Common myeloid progenitor, CD34-positive (primary cell): ENCODE measurements around the gene HSF4.

ENCODE experiments used
- CTCF ChIA-PET: fragments of 350-600 bp; sonication (Branson Sonifier 250); formaldehyde crosslinking; loops from one replicate; lab custom pipeline; 2021; ENCODE audit warnings: antibody characterized with exemption; lab: Charles Lee
- POLR2A ChIA-PET: fragments of 350-600 bp; sonication (Branson Sonifier 250); formaldehyde crosslinking; loops from one replicate; lab custom pipeline; 2021; ENCODE audit warnings: antibody characterized with exemption; lab: Charles Lee
- DNase-seq, 3 donors: peaks; one replicate each; pipeline versions ENCODE4 v3.0.0 to v3.0.0-alpha.2; 2013
- H3K27ac ChIP-seq, 2 experiments: 1 replicate in 1 of 2; 2 replicates in 1 of 2; pipeline ENCODE4 v1.7.0; 2013; ENCODE audit warnings: inconsistent platforms in 2 of 2, low read length in 2 of 2, mild to moderate bottlenecking in 2 of 2, low read depth in 1 of 2, moderate library complexity in 1 of 2; ENCODE audit not compliant: severe bottlenecking in 2 of 2, insufficient read depth in 1 of 2, poor library complexity in 1 of 2
- H3K27me3 ChIP-seq, 5 experiments: replicated peaks in 2 of 5; 1 replicate in 3 of 5; 2 replicates in 2 of 5; pipeline versions ENCODE4 v1.6.1 to v1.7.0; 2013; ENCODE audit warnings: low read length in 4 of 5, mild to moderate bottlenecking in 2 of 5, moderate library complexity in 2 of 5, inconsistent platforms in 1 of 5; ENCODE audit not compliant: insufficient read depth in 5 of 5, control insufficient read depth in 4 of 5
- H3K36me3 ChIP-seq, 4 experiments: 1 replicate in 2 of 4; 2 replicates in 2 of 4; pipeline versions ENCODE4 v1.6.1 to v1.7.0; 2013; ENCODE audit warnings: low read length in 3 of 4, control low read depth in 1 of 4, mild to moderate bottlenecking in 1 of 4; ENCODE audit not compliant: control insufficient read depth in 4 of 4, insufficient read depth in 4 of 4
- H3K4me1 ChIP-seq, 4 experiments: 1 replicate in 3 of 4; 2 replicates in 1 of 4; pipeline versions ENCODE4 v1.6.1 to v1.7.1; 2013; ENCODE audit warnings: low read length in 3 of 4, mild to moderate bottlenecking in 3 of 4, control low read depth in 1 of 4, inconsistent platforms in 1 of 4, moderate library complexity in 1 of 4; ENCODE audit not compliant: control insufficient read depth in 4 of 4, insufficient read depth in 4 of 4; ENCODE audit errors: control extremely low read depth in 1 of 4
- H3K4me3 ChIP-seq, 7 experiments: 1 replicate in 4 of 7; 2 replicates in 3 of 7; pipeline versions ENCODE4 v1.5.1 to v1.7.0; 2013; ENCODE audit warnings: mild to moderate bottlenecking in 7 of 7, low read length in 6 of 7, moderate library complexity in 6 of 7, inconsistent platforms in 2 of 7, low read depth in 2 of 7, control low read depth in 1 of 7; ENCODE audit not compliant: insufficient read depth in 4 of 7, control insufficient read depth in 1 of 7; ENCODE audit errors: extremely low read depth in 1 of 7
- H3K9me3 ChIP-seq, 5 experiments: 1 replicate in 4 of 5; 2 replicates in 1 of 5; pipeline versions ENCODE4 v1.6.1 to v1.7.1; 2013; ENCODE audit warnings: low read length in 4 of 5, mild to moderate bottlenecking in 2 of 5, inconsistent platforms in 1 of 5, low read depth in 1 of 5, moderate library complexity in 1 of 5; ENCODE audit not compliant: control insufficient read depth in 4 of 5, insufficient read depth in 2 of 5; ENCODE audit errors: control extremely low read depth in 1 of 5
- WGBS: methylation state at CpG from one replicate; pipeline ENCODE4 v1.1.5; 2013; ENCODE audit not compliant: insufficient coverage; 5-methylcytosine and 5-hydroxymethylcytosine counted together

Gene HSF4

DNA sequence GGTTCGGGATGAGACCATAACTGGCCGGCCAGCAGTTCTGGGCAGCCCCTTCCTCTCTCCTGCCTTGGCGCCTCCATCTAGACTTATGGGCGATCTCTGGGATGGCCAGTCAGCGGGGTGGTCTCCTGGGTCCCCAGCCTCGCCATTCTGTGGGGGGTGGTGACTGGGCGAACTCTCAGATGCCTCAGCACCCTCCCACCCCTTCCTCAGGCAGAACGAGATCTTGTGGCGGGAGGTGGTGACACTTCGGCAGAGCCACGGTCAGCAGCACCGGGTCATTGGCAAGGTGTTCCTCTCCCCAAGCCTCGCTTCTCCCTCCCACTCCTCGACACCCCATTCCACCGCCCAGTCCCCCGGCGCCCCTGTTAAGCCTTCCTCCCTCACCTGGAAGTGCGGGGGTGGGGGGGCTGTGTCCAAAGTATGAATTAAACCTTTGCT lies 1.6 kb downstream of the HSF4 start:
- peaks cover 8 to 98% (median 34%) of the 10 kb centered on the region in 5 experiments for H3K27me3 ChIP-seq

DNA sequence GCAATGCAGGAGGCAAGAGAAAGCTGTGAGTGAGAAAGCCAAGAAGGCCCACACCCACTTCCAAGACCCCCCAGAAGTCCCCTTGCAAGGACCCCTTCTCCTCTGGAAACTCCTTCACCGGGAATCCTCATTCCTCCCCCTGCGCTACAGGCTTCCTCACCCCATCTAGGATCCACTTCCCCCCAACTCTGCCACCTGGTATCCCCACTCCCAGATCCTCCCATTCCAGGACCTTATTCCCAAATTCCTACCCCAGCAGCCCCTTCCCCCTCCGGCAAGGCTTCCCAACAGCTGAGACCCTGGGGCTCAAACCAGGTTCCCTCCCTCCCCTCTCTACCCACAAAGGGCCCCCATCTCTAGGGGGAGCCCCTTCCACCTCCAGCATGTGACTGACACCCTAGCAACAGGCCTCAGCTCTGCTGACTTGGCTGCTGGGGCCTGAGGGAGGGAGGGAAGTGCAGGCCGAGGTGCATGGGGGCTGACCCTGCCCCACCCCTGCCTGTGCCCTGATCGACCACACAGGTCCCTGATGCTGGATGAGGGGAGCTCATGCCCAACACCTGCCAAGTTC lies 2.1 kb downstream of the HSF4 start:
- no peak overlapping the region for H3K4me3 ChIP-seq
- H3K9me3 ChIP-seq = no peaks in the 10 kb centered on the region
- POLR2A ChIA-PET = no interaction called here
- no peak overlapping the region for H3K27ac ChIP-seq
- WGBS = 81% methylated on average over 3 of the region's 5 CpGs
- no peak for DNase-seq
- H3K36me3 ChIP-seq = no peaks in the 10 kb centered on the region
- CTCF ChIA-PET = interaction anchor here (1.2 to 3.6 kb wide), 3 partner anchors 10 to 140 kb away, joined by 3 to 13 read pairs (median 4); no protein-coding TSS in a partner anchor
- peaks cover 9 to 98% (median 38%) of the 10 kb centered on the region in 5 experiments for H3K27me3 ChIP-seq
- H3K4me1 ChIP-seq = peaks cover 0 to 66% (median 47%) of the 10 kb centered on the region in 4 experiments

More for the DNA sequence above, 1.6 kb downstream of the HSF4 start:
- 44% methylated on average over 6 of the region's 18 CpGs for WGBS
- no peak overlapping the region for H3K4me3 ChIP-seq
- no peak for DNase-seq
- no peaks in the 10 kb centered on the region for H3K9me3 ChIP-seq
- no peak overlapping the region for H3K27ac ChIP-seq
- ChIA-PET POLR2A (no interaction called here), CTCF (interaction anchor here (1.2 to 3.6 kb wide), 3 partner anchors 10 to 140 kb away, joined by 3 to 13 read pairs (median 4); no protein-coding TSS in a partner anchor)
- H3K4me1 ChIP-seq = peaks cover 0 to 70% (median 52%) of the 10 kb centered on the region in 4 experiments
- no peaks in the 10 kb centered on the region for H3K36me3 ChIP-seq

DNA sequence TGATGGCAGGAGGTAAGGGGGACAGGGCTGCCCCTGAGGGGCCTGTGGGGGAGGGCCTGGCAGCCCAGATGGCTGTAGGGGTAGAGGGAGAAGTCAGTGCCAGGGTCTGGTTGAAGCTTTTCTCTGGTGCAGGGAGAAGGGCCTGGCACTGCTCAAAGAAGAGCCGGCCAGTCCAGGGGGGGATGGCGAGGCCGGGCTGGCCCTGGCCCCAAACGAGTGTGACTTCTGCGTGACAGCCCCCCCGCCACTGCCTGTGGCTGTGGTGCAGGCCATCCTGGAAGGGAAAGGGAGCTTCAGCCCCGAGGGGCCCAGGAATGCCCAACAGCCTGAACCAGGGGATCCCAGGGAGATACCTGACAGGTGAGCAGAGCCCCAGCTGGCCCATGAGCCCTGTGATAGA lies 3.0 kb downstream of the HSF4 start:
- peaks cover 5 to 95% (median 41%) of the 10 kb centered on the region in 5 experiments for H3K27me3 ChIP-seq
- H3K9me3 ChIP-seq = no peaks in the 10 kb centered on the region
- no peaks in the 10 kb centered on the region for H3K36me3 ChIP-seq
- POLR2A ChIA-PET = no interaction called here
- CTCF ChIA-PET = interaction anchor here (1.0 to 3.6 kb wide), 6 partner anchors 9 to 213 kb away, joined by 3 to 13 read pairs (median 4); no protein-coding TSS in a partner anchor
- H3K27ac ChIP-seq = no peak overlapping the region
- no peak for DNase-seq
- H3K4me1 ChIP-seq = peaks cover 0 to 61% (median 45%) of the 10 kb centered on the region in 4 experiments
- no peak overlapping the region for H3K4me3 ChIP-seq
- WGBS = 98% methylated on average over 7 of the region's 7 CpGs

DNA sequence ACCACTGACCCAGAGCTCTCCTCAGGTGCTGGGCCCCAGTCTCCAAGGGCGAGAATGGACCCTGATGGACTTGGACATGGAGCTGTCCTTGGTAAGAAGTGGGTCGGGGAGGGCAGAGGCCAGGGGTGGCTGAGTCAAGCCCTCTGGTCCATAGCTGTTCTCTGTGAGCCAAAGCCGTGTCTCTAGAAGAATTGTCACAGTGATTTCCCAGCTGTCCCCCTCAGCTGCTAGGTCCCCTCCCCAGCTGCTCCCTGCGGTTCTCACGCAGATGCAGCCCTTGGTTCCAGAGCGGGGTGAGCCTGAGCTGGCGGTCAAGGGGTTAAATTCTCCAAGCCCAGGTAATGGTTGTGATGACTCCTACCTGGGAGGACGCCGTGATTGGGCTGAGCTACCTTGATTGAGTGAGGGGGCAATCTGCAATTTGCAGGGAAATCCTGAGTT lies 4.5 kb downstream of the HSF4 start:
- DNase-seq = no peak
- WGBS = 64% methylated on average over 8 of the region's 9 CpGs
- Histone ChIP-seq H3K36me3 (no peaks in the 10 kb centered on the region), H3K27ac (no peak overlapping the region), H3K4me3 (no peak overlapping the region), H3K27me3 (peaks cover 4 to 93% (median 47%) of the 10 kb centered on the region in 5 experiments), H3K4me1 (peaks cover 0 to 53% (median 36%) of the 10 kb centered on the region in 4 experiments), H3K9me3 (no peaks in the 10 kb centered on the region)
- ChIA-PET CTCF (interaction anchor here (0.8 to 3.6 kb wide), 14 partner anchors 8 to 276 kb away, joined by 3 to 15 read pairs (median 4); partner anchors contain the start of genes B3GNT9 and FBXL8), POLR2A (interaction anchor here (0.6 kb wide), 1 partner anchor 323 kb away, joined by 4 read pairs; no protein-coding TSS in a partner anchor)

DNA sequence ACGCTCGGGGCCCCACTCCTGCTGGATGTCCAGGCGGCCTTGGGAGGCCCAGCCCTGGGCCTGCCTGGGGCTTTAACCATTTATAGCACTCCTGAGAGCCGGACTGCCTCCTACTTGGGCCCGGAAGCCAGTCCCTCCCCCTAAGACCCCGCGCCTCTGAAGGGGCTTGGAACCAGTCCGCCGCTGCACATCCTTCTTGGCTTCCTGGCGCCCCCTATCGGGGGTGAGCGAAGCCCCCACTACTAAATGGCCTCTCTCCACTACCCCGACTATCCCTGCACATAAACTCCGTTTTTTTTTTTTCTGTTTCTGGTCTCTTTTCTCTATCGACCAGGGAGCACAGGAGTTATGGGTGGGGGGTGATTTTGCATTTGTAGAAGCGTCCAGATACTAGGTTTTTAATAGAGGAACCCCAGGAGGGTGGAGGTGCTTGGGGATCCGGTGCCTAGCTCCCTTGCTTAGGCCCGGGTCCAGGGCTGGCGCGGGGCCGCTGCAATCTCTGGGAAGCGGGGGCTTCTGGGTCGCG lies 5.2 kb downstream of the HSF4 start:
- DNase-seq = peak in 2 of 3 donors; percentile 63 to 64

DNA sequence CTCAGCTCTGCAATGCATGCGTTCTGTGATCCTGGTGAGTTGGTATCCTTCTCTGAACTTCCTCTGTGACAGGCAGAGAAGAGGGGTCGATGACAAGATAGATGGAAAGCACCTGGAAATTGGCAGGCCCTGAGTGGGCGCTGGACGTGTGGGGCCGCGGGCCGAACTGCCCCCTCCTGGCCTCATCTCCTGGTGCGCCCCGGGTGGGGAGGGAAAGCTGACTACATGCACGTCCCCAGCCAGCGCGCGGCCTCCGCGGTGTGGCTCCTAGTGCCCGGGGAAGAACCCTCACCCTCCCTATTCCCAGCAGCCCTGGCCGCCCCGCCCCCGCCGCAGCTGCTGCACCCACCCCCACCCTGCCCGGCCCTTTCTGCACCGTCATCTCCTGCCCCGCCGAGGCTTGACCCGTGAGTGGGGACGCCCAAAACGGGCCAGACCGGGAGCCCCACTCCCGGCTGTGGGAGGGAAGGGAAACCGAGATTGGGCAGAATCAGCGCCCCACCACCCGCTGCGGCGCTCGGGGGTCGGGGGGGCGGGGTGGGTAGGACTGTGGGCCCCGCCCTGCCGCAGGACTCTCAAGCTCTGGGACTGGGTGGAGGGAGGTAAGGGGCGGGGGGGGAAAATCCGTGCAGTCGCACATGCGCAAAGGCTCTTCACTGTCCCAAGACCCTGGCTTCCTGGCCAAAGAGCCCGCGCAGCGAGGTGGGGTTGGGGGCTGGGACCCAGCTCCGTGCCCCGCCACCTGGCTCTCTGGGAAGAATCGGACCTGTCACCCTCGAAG lies 5.8 kb downstream of the HSF4 start, which contains the start of gene NOL3:
Gene NOL3, plus strand, starts transcription at position 371 of the 781 bp plus-strand sequence.
- Histone ChIP-seq H3K36me3 (no peaks in the 10 kb centered on the region), H3K4me1 (peaks cover 0 to 51% (median 38%) of the 10 kb centered on the region in 4 experiments), H3K4me3 (peak within 1 kb of the TSS in 6 of 7 experiments; percentile 16 to 70 (median 44)), H3K27me3 (peaks cover 4 to 93% (median 46%) of the 10 kb centered on the region in 5 experiments), H3K27ac (peak within 1 kb of the TSS in 1 of 2 experiments; percentile 65), H3K9me3 (no peaks in the 10 kb centered on the region)
- WGBS = 0% methylated on average over 26 of the region's 50 CpGs
- CTCF ChIA-PET = interaction anchor here (1.0 to 2.9 kb wide), 7 partner anchors 9 to 223 kb away, joined by 3 to 15 read pairs (median 4); partner anchors contain the start of gene FBXL8
- peak in 1 of 3 donors; percentile 54 for DNase-seq
- POLR2A ChIA-PET = no interaction called here

More for the DNA sequence above, 5.2 kb downstream of the HSF4 start:
- peaks cover 4 to 93% (median 47%) of the 10 kb centered on the region in 5 experiments for H3K27me3 ChIP-seq
- ChIA-PET CTCF (interaction anchor here (1.0 to 3.6 kb wide), 12 partner anchors 8 to 222 kb away, joined by 3 to 15 read pairs (median 4); partner anchors contain the start of genes B3GNT9 and FBXL8), POLR2A (interaction anchor here (0.6 kb wide), 1 partner anchor 323 kb away, joined by 4 read pairs; no protein-coding TSS in a partner anchor)
- H3K4me1 ChIP-seq = peaks cover 0 to 53% (median 38%) of the 10 kb centered on the region in 4 experiments
- 8% methylated on average over 14 of the region's 24 CpGs for WGBS
- peak overlapping the region in 1 of 2 experiments; percentile 65 for H3K27ac ChIP-seq
- no peaks in the 10 kb centered on the region for H3K36me3 ChIP-seq
- peak overlapping the region in 6 of 7 experiments; percentile 16 to 70 (median 40) for H3K4me3 ChIP-seq
- H3K9me3 ChIP-seq = no peaks in the 10 kb centered on the region
